Stimulated activated CD8-positive, alpha-beta memory T cell treated with anti-CD3 and anti-CD28 coated beads, Interleukin-2, amount 100 ng/mL, for 48 hours (primary cell): ENCODE results near the gene DDX42.

Experiments used
- DNase-seq, 2 donors: peaks; one replicate each; pipeline ENCODE4 v3.0.0-alpha.2; 2020; ENCODE audit warnings: low read depth in 2 of 2

DDX42 gene

DNA sequence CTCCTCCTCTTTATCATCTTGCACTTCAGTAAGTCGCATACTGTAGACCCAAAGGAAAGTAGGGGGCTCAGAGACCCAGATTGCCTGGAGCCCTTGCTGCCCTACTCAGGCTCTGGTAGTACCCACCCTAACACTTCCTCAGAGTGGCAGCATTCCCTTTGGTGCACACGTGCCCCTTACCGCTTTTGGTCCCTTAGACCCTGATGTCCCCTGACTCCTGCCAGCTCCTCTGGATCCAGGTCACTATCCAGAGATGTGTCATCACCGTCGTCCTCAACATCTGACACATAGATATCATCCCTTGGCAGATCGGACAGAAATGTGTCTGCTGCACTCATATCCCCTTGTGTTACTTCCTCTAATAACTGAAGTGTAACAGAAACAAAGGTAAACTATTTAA, 47.8 kb downstream of the DDX42 start:
- no peak for DNase-seq

DNA sequence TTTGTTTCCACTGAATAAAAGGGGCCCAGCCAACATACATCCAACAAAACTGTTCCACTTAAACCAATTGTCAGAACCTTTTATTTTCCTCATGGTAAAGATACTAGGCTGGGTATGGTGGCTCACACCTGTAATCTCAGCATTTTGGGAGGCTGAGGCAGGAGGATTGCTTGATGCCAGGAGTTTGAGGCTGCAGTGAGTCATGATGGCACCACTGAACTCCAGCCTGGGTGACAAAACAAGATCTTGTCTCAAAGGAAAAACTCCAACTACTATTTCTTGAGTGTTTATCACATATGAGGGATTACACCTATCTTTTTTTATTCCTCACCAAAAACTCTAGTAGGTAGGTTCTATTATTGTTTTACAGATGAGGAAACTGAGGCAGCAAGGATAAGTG, 48.6 kb downstream of the DDX42 start:
- DNase-seq, result no peak

DNA sequence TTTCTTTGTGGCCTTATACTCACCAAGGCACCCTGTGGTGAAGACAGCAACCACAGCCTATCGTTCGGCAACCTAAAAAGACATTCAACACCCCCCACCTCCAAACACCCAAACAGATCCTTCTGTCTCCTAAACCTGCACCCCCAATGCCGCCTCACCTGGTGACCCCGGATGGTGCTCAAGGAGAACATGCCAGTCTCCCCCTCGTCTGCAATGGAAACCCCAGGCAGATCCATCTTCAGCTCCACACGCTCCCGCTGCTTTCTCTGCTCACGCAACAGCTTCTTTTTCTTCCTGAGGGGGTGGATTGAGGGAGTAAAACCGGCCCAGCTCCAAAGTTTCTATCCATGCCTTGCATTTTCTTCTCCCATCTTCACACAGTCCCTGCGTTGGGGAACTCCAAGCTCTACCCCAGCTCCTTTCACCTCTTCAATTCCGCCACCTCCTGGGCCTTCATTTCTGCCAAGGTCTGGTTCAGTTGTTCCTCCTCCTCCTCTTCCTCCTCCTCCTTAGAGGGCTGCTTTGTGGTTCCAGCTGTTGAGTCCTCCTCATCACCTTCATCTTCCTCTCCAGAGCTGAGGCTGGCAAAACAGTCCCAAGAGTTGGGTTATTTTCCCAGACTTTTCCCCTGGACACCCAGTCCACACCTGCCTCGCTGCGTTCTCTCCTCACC, 49.8 kb downstream of the DDX42 start:
- DNase-seq, result no peak

DNA sequence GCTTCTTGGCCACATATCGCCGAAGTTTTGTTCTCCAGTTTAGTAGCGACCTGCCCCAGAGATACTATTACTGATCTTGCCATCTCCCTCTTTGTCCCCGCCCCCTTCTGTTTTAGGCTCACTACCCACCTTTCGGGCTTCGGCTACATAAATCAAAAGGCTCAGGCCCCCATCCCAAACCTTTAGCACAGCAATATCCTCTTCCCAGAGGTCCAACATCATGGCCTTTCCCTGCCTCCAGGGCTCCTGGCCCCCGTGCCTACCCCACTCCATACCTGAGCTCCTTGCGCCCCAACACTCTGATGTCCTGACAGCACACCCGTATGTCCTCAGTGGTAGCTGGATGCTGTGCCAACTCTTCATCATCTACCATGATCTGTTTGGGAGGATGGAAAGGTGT, 50.4 kb downstream of the DDX42 start:
- no peak for DNase-seq

DNA sequence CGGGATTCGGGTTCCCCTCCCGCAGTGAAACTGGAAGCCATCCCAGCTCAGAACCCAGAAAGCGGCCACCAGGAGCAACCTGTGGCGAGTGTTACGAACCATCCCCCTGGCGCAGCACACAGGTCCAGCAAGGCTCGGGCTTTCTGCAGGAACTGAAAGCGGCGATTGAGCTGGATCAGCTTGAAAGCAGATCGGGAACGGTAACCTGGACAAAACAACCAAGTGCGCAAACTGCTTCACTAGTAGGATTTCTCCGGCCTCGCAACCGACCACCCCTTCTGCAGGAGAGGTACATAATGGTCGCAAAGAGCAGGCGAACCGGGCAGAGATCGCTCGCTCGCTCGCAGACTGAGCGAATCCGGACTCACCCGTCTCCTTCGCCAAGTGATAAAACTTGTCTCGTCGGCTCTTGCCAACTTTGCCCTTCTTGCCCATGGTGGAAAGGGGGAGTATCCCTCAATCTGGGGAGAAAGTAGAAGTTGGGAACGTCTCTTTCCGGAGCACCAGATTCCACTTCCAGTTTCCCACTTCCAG, 52.6 kb downstream of the DDX42 start:
- no peak for DNase-seq

DNA sequence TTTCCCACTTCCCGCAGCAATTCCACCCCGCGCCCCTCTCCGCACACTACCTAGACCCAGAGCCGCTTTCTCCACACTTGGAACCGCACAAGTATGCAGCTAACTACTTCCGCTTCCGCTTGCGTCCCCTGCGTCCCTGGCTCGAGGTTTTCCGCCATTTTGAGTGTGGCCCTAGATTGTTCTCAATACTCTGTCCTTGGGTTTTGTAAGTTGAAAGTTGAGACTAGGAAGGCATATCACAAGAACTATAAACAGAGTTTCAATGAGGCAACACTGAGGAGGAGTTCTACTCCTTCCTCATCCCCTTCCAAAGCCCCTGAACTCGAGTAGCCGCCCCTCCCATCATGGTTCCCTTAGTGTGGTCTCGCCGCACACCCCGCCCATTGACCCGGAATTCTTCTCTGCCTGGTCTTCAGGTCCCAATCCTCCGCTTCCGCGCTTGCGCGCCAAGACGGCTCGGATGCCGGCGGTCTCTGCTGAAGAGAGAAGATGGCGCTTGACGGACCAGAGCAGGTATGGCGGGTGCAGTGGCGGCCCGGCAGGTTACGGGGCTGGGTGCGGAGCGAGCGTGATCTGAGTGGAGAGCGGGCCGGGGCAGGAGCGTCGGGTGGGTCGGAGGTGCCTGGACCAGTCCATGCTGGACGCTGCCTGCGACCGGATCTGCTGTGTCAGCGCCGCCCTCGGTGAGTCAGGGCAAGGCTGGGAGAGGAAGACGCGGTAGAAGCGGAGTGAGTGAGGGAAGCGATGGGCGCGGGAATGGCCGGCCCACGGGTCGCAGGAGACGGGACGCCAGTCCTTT, 53.2 kb downstream of the DDX42 start, which contains the start of the genes FTSJ3 and PSMC5:
FTSJ3 (minus strand) TSS at position 662 of the 799 bp plus-strand sequence. CDS start 761 bp downstream, outside the sequence.
PSMC5 (plus strand) TSS at position 430 of the 799 bp plus-strand sequence; CDS start at position 490, 60 bp downstream.
- peak; percentile 86 to 90 for DNase-seq

DNA sequence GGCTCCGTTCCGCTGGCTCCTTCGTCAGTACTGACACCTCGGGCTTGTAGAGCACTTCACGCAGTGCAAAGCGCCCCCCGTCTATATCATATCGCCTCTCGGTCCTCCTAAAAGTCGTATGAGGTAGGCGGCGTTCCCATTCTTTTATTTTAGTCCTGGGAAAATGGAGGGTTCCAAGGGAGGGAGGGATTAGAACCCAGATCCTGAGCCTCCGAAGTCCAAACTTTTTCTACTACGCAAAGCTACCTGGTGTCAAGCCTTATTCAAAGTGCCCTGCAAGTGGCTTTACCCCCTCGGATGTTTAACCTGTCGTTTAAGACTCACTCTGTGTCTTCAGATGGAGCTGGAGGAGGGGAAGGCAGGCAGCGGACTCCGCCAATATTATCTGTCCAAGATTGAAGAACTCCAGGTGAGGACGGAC, 53.8 kb downstream of the DDX42 start:
- no peak for DNase-seq

DNA sequence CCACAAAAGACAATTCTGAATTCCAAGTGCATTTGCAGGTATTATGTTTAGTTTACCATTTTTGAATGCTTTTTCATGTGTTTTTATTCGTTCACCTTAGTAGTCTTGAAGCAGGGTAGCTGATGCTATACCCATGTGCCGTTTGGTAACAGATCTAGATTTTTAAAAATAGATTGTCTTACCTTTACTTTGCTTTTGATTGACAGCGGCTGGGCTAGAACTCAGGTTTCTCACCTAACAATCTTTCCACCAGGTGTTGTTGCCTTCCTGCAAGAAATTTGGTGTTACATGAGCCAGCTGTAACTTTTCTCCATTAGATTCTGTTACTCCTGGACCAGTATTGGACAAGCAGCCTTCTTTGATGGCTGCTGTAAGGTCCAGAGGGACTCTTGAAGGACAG, 55.0 kb downstream of the DDX42 start:
- no peak for DNase-seq

- DNase-seq, result no peak
These were observed 56.3 kb downstream of the DDX42 start for GRCh38 chr17:63830278-63830677.

DNA sequence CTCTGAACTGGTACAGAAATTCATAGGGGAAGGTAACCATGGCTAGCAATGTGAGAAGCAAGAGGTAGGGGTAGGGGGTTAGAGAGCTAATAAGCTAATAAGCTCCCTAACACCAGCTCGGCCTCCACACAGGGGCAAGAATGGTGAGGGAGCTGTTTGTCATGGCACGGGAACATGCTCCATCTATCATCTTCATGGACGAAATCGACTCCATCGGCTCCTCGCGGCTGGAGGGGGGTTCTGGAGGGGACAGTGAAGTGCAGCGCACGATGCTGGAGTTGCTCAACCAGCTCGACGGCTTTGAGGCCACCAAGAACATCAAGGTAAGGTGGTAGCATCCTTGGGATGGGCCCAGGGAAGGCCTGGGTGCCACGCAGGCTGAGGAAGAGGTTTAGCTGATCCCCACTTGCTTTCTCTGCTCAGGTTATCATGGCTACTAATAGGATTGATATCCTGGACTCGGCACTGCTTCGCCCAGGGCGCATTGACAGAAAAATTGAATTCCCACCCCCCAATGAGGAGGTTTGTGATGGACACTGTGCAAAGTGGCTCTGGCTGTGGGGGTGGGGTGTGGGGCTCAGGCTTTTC, 57.0 kb downstream of the DDX42 start:
- DNase-seq, result no peak

GRCh38 chr17:63831505-63831904, 57.5 kb downstream of the DDX42 start:
- no peak for DNase-seq

GRCh38 chr17:63832014-63832413, 58.0 kb downstream of the DDX42 start:
- no peak for DNase-seq

DNA sequence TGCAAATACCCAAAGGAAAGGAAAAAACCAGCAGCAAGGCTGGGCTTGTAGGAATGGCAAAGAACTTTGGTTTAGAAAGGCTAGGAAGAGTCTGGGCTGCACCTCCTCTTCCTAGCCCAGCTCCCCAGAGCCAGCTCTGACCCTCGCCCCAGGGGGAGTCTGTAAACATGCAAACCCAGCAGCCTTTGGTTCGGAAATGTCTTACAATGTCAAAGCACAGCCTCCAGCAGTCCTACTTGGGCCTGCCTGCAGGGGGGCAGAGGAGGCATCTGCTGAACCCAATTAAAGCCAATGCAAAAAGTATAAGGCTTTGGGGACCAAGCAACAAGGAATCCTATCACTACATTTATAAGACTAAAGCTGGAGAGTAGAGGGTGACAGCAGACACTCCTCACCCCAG, 58.5 kb downstream of the DDX42 start:
- DNase-seq, result no peak

- no peak for DNase-seq
These were observed 59.2 kb downstream of the DDX42 start for GRCh38 chr17:63833026-63833740.

GRCh38 chr17:63833741-63834373, 59.9 kb downstream of the DDX42 start:
- no peak for DNase-seq

DNA sequence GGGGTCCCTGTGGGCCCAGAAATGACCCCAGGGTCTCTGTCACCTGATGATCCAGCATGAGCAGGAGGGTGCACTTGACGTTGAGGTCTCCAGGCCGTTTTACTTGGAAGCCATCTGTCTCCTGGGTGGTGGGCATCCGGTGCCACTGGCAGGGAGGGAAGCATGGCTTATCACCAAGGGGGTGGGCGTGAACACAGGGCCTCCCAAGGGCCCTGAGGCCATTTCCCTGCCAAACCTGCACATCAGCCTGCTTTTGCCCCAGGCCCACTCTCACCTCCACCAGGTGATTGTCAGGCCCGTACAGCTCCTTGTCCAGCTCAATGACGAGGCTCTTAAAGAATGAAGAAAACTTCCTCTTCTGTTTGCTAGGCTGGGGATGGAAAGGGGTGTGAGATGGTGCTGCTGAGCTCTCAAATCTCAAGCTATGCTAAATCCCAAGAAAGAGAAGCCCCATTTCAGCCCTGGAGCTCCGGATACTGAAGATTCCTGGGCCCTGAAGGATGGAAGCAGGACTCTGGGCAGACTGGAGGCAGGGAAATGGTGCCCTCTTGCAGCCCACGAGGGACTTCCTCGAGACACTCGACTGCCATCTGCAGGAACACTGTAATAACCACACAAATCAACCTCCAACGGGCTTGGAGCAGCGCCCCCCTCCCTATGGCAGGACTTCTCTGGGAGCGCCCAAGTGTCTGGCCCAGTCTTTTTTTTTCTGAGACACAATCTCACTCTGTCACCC, 60.6 kb downstream of the DDX42 start:
- peak in 1 of 2 donors; percentile 45 for DNase-seq

DNA sequence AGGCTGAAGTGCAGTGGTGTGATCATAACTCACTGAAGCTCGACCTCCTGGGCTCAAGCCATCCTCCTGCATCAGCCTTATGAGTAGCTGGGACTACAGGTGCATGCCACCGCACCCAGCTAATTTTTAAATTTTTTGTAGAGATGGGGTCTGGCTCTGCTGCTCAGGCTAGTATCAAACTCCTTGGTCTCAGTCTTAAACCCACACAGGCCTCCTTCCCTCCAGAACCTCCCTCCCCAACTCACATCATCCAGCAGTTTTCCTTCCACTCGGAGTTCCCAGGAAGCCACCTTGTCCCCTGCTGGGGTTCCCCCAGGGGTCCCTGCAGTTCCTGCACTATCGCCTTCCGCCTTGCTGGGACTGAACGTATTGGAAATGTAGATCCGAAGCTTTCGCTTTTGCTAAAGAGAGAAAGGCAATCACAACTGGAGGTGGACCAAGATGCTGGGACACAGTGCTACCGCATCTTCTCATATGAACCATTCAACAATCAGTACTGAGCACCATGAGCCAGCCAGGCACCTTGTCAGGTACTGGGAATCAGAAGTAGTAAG, 61.3 kb downstream of the DDX42 start:
- DNase-seq, result no peak

- no peak for DNase-seq
These were observed 62.8 kb downstream of the DDX42 start for GRCh38 chr17:63836811-63837210.

DNA sequence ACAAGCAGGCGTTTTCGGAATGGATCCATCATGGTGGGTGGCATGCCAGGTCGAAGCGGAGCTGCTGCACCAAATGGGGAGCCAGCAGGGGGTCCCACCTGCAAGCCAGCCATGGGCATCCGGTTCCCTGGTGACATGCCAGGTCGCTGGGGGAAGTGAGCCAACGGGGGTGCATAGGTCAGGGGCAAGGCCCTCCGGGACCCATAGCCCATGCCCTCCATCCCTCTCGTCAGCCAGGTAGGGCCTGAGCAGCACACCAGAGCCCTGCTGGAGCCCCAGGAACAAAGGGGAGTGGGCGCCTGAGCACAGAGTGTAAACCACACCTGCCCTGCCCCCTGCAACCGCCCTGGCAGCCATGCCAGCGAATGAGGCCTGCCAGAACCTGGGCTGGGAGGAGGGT, 63.5 kb downstream of the DDX42 start:
- DNase-seq, result no peak

DNA sequence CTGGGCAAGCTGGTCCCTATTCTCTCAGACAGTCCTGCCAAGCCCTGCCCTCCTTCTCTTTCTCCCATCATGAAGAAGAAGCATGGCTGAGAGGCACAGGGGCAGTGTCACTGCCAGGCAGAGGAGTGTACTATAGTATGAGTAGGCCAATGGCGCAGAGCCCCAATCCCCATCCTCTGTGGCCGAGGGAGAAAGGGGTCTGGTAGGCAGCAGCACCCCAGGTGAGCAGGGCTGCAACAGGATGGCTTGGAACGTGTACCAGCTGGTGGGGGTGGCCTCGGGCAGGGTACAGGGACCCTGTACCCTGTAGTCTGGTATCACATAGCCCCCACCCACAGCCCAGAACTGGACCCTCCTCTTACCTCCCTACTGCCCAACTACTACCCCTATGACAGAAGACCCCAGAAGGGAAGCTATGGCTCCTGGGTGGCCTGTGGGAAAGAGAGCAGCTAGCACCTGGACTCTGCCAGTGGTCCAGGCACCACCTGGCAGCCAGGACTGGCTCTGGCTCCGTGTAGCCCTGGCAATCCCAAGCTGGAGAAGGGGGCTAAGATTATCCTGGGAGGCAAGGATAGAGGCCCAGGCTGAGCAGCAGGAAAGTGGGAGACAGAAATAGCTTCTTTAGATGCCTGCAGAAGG, 64.1 kb downstream of the DDX42 start:
- DNase-seq, result no peak
